ENCODE data around the gene BANP.
"Not testable (repeated sequence)": the region's sequence is repeated elsewhere in the genome, so short reads cannot be mapped to it uniquely, and the experiment has no call there.

Gene BANP, protein sequence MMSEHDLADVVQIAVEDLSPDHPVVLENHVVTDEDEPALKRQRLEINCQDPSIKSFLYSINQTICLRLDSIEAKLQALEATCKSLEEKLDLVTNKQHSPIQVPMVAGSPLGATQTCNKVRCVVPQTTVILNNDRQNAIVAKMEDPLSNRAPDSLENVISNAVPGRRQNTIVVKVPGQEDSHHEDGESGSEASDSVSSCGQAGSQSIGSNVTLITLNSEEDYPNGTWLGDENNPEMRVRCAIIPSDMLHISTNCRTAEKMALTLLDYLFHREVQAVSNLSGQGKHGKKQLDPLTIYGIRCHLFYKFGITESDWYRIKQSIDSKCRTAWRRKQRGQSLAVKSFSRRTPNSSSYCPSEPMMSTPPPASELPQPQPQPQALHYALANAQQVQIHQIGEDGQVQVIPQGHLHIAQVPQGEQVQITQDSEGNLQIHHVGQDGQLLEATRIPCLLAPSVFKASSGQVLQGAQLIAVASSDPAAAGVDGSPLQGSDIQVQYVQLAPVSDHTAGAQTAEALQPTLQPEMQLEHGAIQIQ

GRCh38 chr16:87950765-87951551, at the start of gene BANP:
Gene BANP, plus strand, starts transcription at chr16:87951434. Its CDS starts 23,682 bp downstream, at chr16:87975116.
- DNase-seq, result peak; percentile 86

- DNase-seq, result not testable (repeated sequence)
Measured at GRCh38 chr16:87904963-87905362, 46.3 kb upstream of the BANP start.

DNA sequence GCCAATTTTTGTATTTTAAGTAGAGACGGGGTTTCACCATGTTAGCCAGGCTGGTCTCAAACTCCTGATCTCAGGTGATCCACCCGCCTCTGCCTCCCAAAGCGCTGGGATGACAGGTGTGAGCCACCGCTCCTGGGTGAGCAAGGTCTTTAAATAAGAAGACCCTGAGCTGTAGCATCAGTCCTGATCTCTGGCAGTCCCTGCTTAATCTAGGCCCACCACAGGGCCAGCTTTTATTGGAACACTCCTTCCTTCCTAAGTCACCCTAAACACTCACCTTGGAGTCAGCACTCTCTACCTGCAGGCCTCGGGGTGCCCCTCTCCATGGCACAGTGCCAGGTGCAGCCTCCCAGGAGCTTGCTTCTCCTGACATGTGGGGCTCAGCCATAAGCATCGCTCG, 45.7 kb upstream of the BANP start:
- not testable (repeated sequence) for DNase-seq

- not testable (repeated sequence) for DNase-seq
Measured at GRCh38 chr16:87908101-87908500, 43.1 kb upstream of the BANP start.

DNA sequence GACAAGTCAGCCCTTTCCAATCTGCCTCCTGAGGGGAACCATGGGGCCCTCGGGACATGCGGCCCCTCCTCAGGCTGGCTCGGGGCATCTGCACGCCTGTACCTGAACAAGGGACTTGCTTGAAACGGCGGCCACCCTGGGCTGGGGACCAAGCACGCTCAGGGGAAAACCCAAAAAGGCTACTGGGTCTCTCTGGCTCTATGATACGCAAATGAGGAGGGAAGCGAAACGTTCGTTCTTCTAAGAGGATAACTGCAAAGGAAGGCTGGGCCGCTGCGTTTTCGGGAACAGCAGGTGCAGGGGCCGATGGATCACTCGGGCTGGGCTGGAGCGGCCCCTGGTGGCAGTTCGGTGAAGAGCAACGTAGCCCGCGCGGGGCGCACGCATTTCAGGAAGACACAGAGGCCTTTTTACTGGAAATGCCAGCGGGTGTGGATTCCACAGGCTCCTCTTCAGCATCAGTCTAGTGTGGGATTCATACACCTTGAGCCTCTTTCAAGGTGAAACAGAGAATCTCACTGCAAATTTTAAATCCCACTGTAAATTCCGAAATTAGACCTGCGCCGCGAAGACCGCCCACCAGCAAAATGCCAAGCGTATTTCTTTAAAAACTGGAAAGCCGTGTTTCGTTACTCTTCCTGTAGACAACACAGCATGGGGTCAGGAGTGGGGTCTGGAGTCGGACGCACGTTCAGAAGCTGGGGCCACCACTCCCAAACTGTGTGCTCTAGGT, 41.9 kb upstream of the BANP start:
- not testable (repeated sequence) for DNase-seq

GRCh38 chr16:87911106-87911763, 40.0 kb upstream of the BANP start:
- DNase-seq, result peak; percentile 34

DNA sequence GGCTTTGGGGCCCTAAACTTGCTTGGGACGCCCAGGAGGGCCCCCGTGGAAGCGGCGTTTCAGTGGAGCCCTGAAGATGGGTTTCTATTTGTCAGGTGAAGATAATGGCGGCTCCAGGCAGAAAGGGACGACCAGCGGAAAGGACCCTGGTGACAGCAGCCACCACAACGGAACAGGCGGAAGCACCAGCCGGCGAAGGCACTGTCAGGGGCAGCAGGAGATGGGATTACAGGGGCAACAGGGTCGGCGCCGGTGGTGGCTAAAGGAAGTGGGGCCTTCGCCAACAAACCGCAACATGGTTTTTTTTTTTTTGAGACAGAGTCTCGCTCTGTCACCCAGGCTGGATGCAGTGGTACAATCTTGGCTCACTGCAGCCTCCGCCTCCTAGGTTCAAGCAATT, 38.5 kb upstream of the BANP start:
- DNase-seq, result not testable (repeated sequence)

DNA sequence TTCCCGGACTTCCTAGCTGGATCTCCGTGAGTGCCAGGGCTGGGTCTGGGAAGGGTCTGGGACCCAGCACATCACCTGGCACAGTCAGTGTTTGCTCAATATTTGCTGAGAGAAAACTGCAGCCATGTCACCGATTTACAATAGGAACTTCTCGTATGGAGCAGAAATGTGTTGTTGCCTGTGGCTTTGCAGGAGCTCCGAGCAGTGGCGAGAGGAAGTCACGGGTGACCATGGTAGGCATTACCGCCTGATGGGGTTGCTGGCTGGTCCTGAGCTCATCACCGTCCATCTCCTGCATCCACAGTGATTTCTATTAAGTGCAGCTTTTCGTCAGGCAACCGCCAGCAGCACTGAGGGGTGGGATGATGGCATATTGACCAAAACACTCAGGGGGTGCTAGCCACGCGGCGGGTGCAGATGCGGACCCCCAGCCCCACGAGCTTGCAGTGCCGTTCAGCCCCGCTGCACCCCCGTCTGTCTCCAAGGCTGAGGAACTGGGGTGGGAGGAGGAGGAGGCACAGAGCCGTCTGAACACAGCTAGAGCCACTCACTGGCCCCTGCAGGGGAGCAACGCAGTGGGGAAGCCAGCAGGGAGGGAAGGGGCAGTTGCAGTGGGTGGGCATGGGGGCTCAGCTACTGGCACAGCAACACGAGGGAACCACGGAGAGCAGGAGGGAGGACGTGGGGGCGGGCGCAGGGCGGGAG, 37.1 kb upstream of the BANP start:
- DNase-seq, result not testable (repeated sequence)

DNA sequence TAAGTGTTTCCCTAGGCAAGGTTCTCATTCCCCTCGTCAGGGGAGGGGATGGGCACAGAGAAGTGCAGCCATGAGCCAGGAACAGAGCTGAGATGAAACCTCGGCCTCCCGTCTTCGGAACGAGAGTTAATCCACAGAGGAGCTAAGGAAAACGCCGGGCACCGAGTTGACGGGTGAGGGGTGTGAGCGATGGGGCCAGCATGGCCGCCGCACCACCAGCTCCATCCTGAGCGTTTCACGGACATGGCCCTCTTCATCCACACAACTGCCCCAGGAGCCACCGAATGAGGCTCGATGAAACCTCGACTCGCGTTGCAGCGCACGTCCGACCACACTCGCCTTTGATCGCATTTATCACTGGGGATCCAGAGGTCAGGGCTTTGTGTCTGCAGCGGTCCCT, 36.4 kb upstream of the BANP start:
- no peak for DNase-seq

DNA sequence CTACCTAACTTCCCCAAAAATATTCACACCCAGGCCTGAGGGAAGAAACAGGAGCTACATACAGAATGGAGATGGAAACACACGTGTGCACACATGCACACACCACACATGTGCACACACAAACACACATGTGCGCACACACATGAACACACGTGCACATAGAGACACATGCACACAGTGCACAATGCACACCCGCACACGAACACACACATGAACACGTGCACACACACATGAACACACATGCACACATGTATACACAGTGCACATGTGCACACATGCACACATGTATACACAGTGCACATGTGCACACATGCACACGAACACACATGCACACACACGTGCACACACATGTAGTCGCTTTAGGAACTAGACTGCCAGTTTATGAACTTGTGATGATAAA, 33.7 kb upstream of the BANP start:
- no peak for DNase-seq

- DNase-seq, result no peak
Measured at GRCh38 chr16:87918338-87918737, 32.9 kb upstream of the BANP start.

DNA sequence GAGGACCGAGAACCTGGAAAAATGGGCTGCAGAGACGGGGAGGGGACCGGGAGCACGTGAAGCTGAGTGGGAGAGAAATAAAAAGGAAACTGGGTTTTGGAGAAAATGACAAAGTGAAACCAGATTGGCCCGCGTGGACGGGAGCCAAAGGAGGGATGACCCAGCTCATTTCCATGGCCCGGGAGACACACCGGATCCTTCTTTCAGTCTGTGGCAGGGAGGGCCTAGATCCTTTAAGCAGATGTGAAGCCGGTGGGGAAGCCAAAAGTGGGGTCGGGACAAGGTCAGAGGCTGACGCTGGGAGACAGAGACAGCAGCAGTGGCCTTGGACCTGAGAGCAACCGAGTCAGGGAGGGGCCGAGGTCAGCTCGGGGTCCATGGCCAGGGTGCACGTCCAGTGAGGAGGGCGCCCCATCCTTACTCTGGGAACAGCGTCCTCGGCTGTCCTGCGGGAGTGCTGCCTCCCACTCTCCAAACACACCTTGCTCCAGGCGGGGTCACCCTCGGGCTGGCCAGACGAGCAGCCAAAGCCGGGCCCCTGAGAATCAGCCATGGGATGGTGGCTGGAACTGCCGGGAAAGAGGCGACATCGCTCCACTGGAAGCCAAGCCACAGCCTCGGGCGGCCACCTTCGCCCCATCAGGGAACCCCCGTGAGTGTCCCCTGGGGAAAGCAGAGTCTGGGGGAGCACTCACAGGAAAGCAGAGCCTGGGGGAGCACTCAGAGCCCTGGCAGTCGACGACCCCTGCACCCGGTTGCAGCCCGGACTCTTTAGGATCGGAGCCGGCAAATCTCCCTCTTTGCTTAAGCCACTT, 32.2 kb upstream of the BANP start:
- no peak for DNase-seq

- no peak for DNase-seq
Measured at GRCh38 chr16:87919681-87919994, 31.6 kb upstream of the BANP start.

DNA sequence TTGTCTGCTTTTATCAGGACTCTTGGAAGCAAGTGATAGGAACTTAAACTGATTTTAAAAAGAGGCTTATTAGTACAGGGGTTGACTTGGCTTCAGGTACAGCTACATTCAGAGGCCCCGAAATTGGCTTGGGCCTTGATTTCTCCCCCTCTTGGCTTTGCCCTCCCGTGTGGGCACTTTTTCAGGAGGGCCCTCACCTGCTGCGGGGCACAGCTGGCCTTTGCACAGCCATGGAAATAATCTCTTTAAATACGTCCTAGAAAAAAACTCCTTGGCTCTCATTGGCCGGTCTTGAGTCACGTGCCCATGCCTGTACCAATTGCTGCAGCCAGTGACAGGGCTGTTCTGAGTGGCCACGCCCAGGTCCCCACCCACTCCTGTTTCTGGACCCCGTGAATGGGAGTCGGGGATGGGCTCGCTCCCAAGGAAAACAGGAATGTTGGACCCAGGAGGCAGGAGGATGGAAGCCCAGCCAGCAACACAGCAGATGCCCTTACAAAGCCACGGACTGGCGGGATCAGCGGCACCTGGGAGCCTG, 29.9 kb upstream of the BANP start:
- DNase-seq, result no peak

- no peak for DNase-seq
Measured at GRCh38 chr16:87922250-87922871, 28.9 kb upstream of the BANP start.

- no peak for DNase-seq
Measured at GRCh38 chr16:87924041-87924810, 27.0 kb upstream of the BANP start.

DNA sequence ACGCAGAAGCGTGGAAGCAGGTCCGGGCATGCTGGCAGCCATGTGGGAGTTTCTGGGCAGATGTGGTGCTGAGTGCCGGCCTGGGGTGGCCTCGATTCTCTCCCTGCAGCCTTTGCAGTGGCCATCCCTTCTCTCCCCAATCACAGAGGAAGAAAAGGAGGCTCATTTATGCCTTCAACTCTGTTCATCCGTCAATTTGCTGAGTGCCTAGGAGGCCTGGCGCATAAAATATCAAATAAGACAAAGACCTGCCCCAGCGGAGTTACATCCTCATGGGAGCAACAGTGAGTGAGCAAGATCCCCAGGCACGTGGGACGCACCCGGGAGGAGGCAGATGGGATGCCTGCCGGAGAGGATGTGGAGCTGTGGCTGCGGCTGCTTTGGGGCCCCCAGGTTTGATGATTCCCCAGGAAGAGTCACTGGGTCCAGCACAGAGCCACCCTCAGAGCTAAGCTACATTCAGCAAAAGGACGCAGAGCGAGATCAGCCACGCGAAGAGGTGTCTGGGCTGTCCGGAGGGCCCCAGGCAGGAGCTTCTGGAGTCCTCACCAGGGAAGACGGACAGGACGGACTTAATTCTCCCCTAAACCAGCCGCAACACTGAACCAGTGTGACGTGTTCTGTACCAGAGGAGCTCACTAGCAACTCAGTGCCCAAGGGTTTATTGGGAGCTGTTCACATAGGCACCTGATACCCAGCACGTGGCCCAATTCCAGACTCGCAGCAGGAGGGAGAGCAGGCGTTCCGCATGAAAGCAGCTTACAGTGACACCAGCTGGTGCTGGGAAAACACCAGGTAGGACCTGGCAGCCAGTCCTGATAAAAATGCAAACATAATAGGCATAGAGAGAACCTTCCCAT, 26.2 kb upstream of the BANP start:
- peak; percentile 34 for DNase-seq
